GM19099 (cell line): ENCODE results near the gene PRRX1.

Experiments used
- POLR2A ChIP-seq: IDR thresholded peaks from 3 replicates; pipeline ENCODE4 v1.6.1; 2011; ENCODE audit warnings: low read depth; ENCODE audit not compliant: insufficient read length; ENCODE audit errors: extremely low read depth

PRRX1 gene

GRCh38 chr1:170749549-170749948, 85.6 kb downstream of the PRRX1 start:
- TF ChIP-seq POLR2A: no peak

- TF ChIP-seq POLR2A: no peak
Measured at GRCh38 chr1:170749959-170750358, 86.0 kb downstream of the PRRX1 start.

- TF ChIP-seq POLR2A: no peak
Measured at GRCh38 chr1:170755795-170756194, 91.9 kb downstream of the PRRX1 start.

GRCh38 chr1:170758992-170759391, 95.1 kb downstream of the PRRX1 start:
- TF ChIP-seq POLR2A: no peak

GRCh38 chr1:170765279-170765678, 101.3 kb downstream of the PRRX1 start:
- TF ChIP-seq POLR2A: no peak

- TF ChIP-seq POLR2A: no peak
Measured at GRCh38 chr1:170765712-170766330, 101.9 kb downstream of the PRRX1 start.

- no peak for TF ChIP-seq POLR2A
Measured at GRCh38 chr1:170768929-170769328, 105.0 kb downstream of the PRRX1 start.

- TF ChIP-seq POLR2A: no peak
Measured at GRCh38 chr1:170769691-170770090, 105.8 kb downstream of the PRRX1 start.

- TF ChIP-seq POLR2A: no peak
Measured at GRCh38 chr1:170770254-170770653, 106.3 kb downstream of the PRRX1 start.

GRCh38 chr1:170776252-170776651, 112.3 kb downstream of the PRRX1 start:
- no peak for TF ChIP-seq POLR2A

GRCh38 chr1:170776777-170777176, 112.8 kb downstream of the PRRX1 start:
- no peak for TF ChIP-seq POLR2A
